A549 (cell line): ENCODE results near the gene MAGI2. TPM values are rescaled to one million over a fixed set of nuclear protein-coding genes. Genes with fewer than 3 reads are reported as not detected.

Source experiments
- ATAC-seq, 2 experiments: fragments of 200-7000 bp in 1 of 2; fragments of >200 bp in 1 of 2; cut with Nextera tagmentation in 1 of 2; cut with Tn5 transposase in 1 of 2; 3 replicates each; pipeline versions ENCODE4 v1.8.0 to v1.9.1; 2018 to 2020; ENCODE audit warnings: mild to moderate bottlenecking in 1 of 2, moderate library complexity in 1 of 2
- CTCF ChIA-PET: fragments of 300-600 bp; sonication (Branson Sonifier 250); formaldehyde crosslinking; extraction: SDS; loops from one replicate; lab custom pipeline; 2021; ENCODE audit warnings: antibody characterized with exemption, inconsistent platforms; lab: Yijun Ruan, JAX
- POLR2A ChIA-PET: fragments of 350-600 bp; formaldehyde crosslinking; extraction: SDS; loops from one replicate; lab custom pipeline; 2021; ENCODE audit warnings: antibody characterized with exemption, inconsistent platforms; lab: Yijun Ruan, JAX
- DNase-seq, 2 experiments: peaks; one replicate each; pipeline versions ENCODE4 v3.0.0 to v3.0.0-alpha.2; 2011 to 2016; ENCODE audit warnings: low read depth in 1 of 2, low spot score in 1 of 2
- FAIRE-seq: peaks from 2 replicates; lab custom pipeline; 2011; peaks lifted over from hg19 to GRCh38; lab: Jason Lieb, UNC
- H3K27ac ChIP-seq, 2 experiments: fragments of >200 bp; sonication (Bioruptor Twin); formaldehyde crosslinking; 3 replicates each; pipeline ENCODE4 v1.5.1; 2016 to 2017
- H3K4me1 ChIP-seq: fragments of >200 bp; sonication (Bioruptor Twin); formaldehyde crosslinking; 3 replicates; pipeline ENCODE4 v1.6.1; 2016
- H3K4me2 ChIP-seq: fragments of >200 bp; sonication (Bioruptor Twin); formaldehyde crosslinking; 3 replicates; pipeline ENCODE4 v1.6.1; 2016
- H3K4me3 ChIP-seq: fragments of >200 bp; sonication (Bioruptor Twin); formaldehyde crosslinking; 3 replicates; pipeline ENCODE4 v1.5.1; 2016
- H3K9me3 ChIP-seq: fragments of >200 bp; sonication (Bioruptor Twin); formaldehyde crosslinking; 3 replicates; pipeline ENCODE4 v1.6.1; 2016
- BCL3 ChIP-seq: fragments of >200 bp; sonication (Bioruptor Twin); formaldehyde crosslinking; IDR thresholded peaks from 3 replicates; pipeline ENCODE4 v1.6.1; 2016
- CBX2 ChIP-seq: fragments of 200-600 bp; sonication (generic); IDR thresholded peaks from 2 replicates; pipeline ENCODE4 v1.6.1; 2016; ENCODE audit warnings: low read depth, mild to moderate bottlenecking, borderline replicate concordance
- CBX8 ChIP-seq: fragments of 200-600 bp; sonication (generic); IDR thresholded peaks from 2 replicates; pipeline ENCODE4 v1.6.1; 2016
- CHD4 ChIP-seq: fragments of 200-600 bp; sonication (generic); IDR thresholded peaks from 2 replicates; pipeline ENCODE4 v1.6.1; 2016; ENCODE audit warnings: antibody characterized with exemption, mild to moderate bottlenecking, borderline replicate concordance
- EHF ChIP-seq: fragments of 250-450 bp; sonication (Bioruptor Pico); IDR thresholded peaks from 2 replicates; pipeline ENCODE4 v1.5.0; 2020; ENCODE audit warnings: mild to moderate bottlenecking
- ELK1 ChIP-seq: fragments of 150-350 bp; IDR thresholded peaks from 2 replicates; pipeline ENCODE4 v1.6.1; 2014; ENCODE audit warnings: low read depth, mild to moderate bottlenecking, low read length
- EP300 ChIP-seq, 2 experiments: fragments of >200 bp; sonication (Bioruptor Twin); formaldehyde crosslinking; IDR thresholded peaks; 2 replicates in 1 of 2; 3 replicates in 1 of 2; pipeline ENCODE4 v1.6.1; 2016 to 2017
- ESRRA ChIP-seq: fragments of 150-350 bp; IDR thresholded peaks from 2 replicates; pipeline ENCODE4 v1.6.1; 2014; ENCODE audit warnings: mild to moderate bottlenecking, low read length, borderline replicate concordance
- FOSB ChIP-seq: fragments of 250-450 bp; sonication (Bioruptor Pico); IDR thresholded peaks from 2 replicates; pipeline ENCODE4 v1.5.0; 2020; ENCODE audit warnings: mild to moderate bottlenecking, moderate library complexity
- FOSL2 ChIP-seq, 2 experiments: fragments of 450-650 bp in 1 of 2; fragments of >200 bp in 1 of 2; sonication (Bioruptor Twin) in 1 of 2; formaldehyde crosslinking; IDR thresholded peaks; 2 replicates each; pipeline versions ENCODE4 v1.5.0 to v1.6.1; 2016 to 2020; ENCODE audit warnings: mild to moderate bottlenecking in 1 of 2, moderate library complexity in 1 of 2
- FOXS1 ChIP-seq: fragments of 250-450 bp; sonication (Bioruptor Pico); IDR thresholded peaks from 2 replicates; pipeline ENCODE4 v1.5.0; 2020; ENCODE audit warnings: mild to moderate bottlenecking, moderate library complexity
- GATA3 ChIP-seq: IDR thresholded peaks from 2 replicates; pipeline ENCODE4 v1.6.1; 2012; ENCODE audit warnings: borderline replicate concordance
- HMGXB4 ChIP-seq: fragments of 250-450 bp; sonication (Bioruptor Pico); IDR thresholded peaks from 2 replicates; pipeline ENCODE4 v1.5.0; 2021; ENCODE audit warnings: mild to moderate bottlenecking, moderate library complexity, borderline replicate concordance
- HOXA7 ChIP-seq: fragments of 250-450 bp; sonication (Bioruptor Pico); IDR thresholded peaks from 2 replicates; pipeline ENCODE4 v1.5.0; 2020; ENCODE audit warnings: mild to moderate bottlenecking, moderate library complexity
- HOXB13 ChIP-seq: fragments of 250-450 bp; sonication (Bioruptor Pico); IDR thresholded peaks from 2 replicates; pipeline ENCODE4 v1.5.0; 2020; ENCODE audit warnings: low read depth, mild to moderate bottlenecking, moderate library complexity
- KDM1A ChIP-seq: fragments of 200-600 bp; sonication (generic); IDR thresholded peaks from 2 replicates; pipeline ENCODE4 v1.6.1; 2016; ENCODE audit warnings: low read depth, mild to moderate bottlenecking
- MAZ ChIP-seq: fragments of 150-350 bp; IDR thresholded peaks from 2 replicates; pipeline ENCODE4 v1.6.1; 2014; ENCODE audit warnings: antibody characterized with exemption, low read depth, low read length, borderline replicate concordance
- NFE2L2 ChIP-seq: fragments of 150-350 bp; conservative IDR thresholded peaks from 2 replicates; pipeline ENCODE4 v1.6.1; 2014; ENCODE audit warnings: low read length
- PHF8 ChIP-seq: fragments of 200-600 bp; sonication (generic); IDR thresholded peaks from 2 replicates; pipeline ENCODE4 v1.6.1; 2016; ENCODE audit warnings: low read depth, mild to moderate bottlenecking, antibody characterized with exemption, moderate library complexity, borderline replicate concordance
- POLR2AphosphoS2 ChIP-seq: conservative IDR thresholded peaks from 2 replicates; pipeline ENCODE4 v1.6.1; 2012; ENCODE audit warnings: low read length, improper control_type of control experiment, inconsistent platforms
- RARB ChIP-seq: fragments of 250-450 bp; sonication (Bioruptor Pico); IDR thresholded peaks from 2 replicates; pipeline ENCODE4 v1.8.0; 2021; ENCODE audit warnings: mild to moderate bottlenecking, moderate library complexity
- RCOR1 ChIP-seq: fragments of 150-350 bp; IDR thresholded peaks from 2 replicates; pipeline ENCODE4 v1.6.1; 2014; ENCODE audit warnings: antibody characterized with exemption, low read length, low read depth
- RNF2 ChIP-seq: fragments of 200-600 bp; sonication (generic); IDR thresholded peaks from 2 replicates; pipeline ENCODE4 v1.6.1; 2016; ENCODE audit warnings: low read depth, mild to moderate bottlenecking, antibody characterized with exemption, moderate library complexity, borderline replicate concordance
- TP53 ChIP-seq: fragments of 250-450 bp; sonication (Bioruptor Pico); IDR thresholded peaks from 2 replicates; pipeline ENCODE4 v1.5.0; 2021; ENCODE audit warnings: mild to moderate bottlenecking, moderate library complexity
- USF2 ChIP-seq: fragments of 450-650 bp; IDR thresholded peaks from 2 replicates; pipeline ENCODE4 v1.6.1; 2014; ENCODE audit warnings: antibody characterized with exemption
- ZNF302 ChIP-seq: fragments of 250-450 bp; sonication (Bioruptor Pico); IDR thresholded peaks from 2 replicates; pipeline ENCODE4 v1.9.0; 2021; ENCODE audit warnings: inconsistent platforms, mild to moderate bottlenecking, moderate library complexity
- ZSCAN20 ChIP-seq: fragments of 250-450 bp; sonication (Bioruptor Pico); IDR thresholded peaks from 2 replicates; pipeline ENCODE4 v1.8.0; 2022; ENCODE audit warnings: mild to moderate bottlenecking, moderate library complexity
- WGBS: methylation state at CpG from one replicate; pipeline ENCODE4 v1.1.6; 2017; ENCODE audit errors: missing lambda C conversion rate; 5-methylcytosine and 5-hydroxymethylcytosine counted together
- polyA plus RNA-seq, 4 experiments: library from polyadenylated mRNA; depleted of rRNA in 3 of 4; stranded (reverse); fragments of >200 nt; fragmentation: RNase III in 1 of 4; extraction: RNeasy Plus Mini Kit Qiagen cat#74134 plus additional on column Dnase treatment in 1 of 4; gene quantifications; 2 replicates in 3 of 4; 3 replicates in 1 of 4; pipeline ENCODE4 v1.2.3, GENCODE V29; 2011 to 2017
- TF ChIP-seq, protein P1 (sequence below): IDR thresholded peaks from 2 replicates; pipeline ENCODE4 v1.6.1; 2012
- TF ChIP-seq, protein P2 (sequence below): fragments of 250-450 bp; sonication (Bioruptor Pico); IDR thresholded peaks from 2 replicates; pipeline ENCODE4 v1.5.0; 2020; ENCODE audit warnings: low read depth, mild to moderate bottlenecking, moderate library complexity

Gene MAGI2
- polyA plus RNA-seq, 2 of the 4 experiments (the other 2 are of a cell fraction): 0.48 to 0.81 TPM

DNA sequence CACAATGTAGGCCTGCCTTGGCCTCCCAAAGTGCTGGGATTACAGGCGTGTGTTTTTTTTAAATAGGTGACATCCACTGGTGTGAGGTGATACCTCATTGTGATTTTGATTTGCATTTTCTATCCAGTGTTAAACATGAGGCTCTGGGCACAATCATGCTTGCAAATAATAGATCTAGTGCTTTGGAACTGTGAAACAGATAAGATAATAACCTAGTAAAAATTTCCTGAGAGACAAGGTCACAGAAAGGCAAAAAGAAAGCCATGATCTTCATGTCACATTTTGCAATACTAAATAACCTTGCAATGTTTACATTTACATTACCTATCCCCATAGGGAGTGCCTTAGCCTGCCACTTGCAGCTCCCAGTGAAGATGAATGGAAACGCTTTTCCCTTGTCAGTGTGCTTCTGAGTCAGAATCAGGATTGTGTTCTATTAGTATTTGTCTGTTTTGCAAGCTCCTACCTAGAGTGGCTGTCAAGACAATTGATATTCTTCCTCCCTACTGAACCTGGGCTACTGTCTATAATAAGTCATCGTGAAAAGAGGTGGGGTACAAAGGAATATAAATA is 1398.4 kb downstream of the MAGI2 start:
- Histone ChIP-seq H3K27ac (no peak overlapping the region), H3K4me2 (no peak overlapping the region), H3K4me1 (peaks cover 6% of the 10 kb centered on the region; the same call in 1 of the 3 replicates), H3K9me3 (no peaks in the 10 kb centered on the region), H3K4me3 (no peak overlapping the region)
- 23% methylated on average over 3 of the region's 3 CpGs for WGBS
- ATAC-seq (no peak), FAIRE-seq (no peak), DNase-seq (no peak)
- TF ChIP-seq, protein P1, sequence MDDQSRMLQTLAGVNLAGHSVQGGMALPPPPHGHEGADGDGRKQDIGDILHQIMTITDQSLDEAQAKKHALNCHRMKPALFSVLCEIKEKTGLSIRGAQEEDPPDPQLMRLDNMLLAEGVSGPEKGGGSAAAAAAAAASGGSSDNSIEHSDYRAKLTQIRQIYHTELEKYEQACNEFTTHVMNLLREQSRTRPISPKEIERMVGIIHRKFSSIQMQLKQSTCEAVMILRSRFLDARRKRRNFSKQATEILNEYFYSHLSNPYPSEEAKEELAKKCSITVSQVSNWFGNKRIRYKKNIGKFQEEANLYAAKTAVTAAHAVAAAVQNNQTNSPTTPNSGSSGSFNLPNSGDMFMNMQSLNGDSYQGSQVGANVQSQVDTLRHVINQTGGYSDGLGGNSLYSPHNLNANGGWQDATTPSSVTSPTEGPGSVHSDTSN: no peak
- TF ChIP-seq PHF8: no peak
- TF ChIP-seq FOSB (CRISPR knock-in tag): no peak
- no peak for TF ChIP-seq FOXS1
- no peak for TF ChIP-seq RARB
- no peak for TF ChIP-seq CBX2
- TF ChIP-seq HOXB13 (CRISPR knock-in tag): no peak
- TF ChIP-seq CBX8: no peak
- no peak for TF ChIP-seq GATA3
- TF ChIP-seq ZSCAN20: no peak
- no peak for TF ChIP-seq ESRRA
- no peak for TF ChIP-seq TP53 (CRISPR knock-in tag)
- no peak for TF ChIP-seq NFE2L2
- no peak for TF ChIP-seq KDM1A
- no peak for TF ChIP-seq MAZ
- TF ChIP-seq USF2: no peak
- TF ChIP-seq, protein P2, sequence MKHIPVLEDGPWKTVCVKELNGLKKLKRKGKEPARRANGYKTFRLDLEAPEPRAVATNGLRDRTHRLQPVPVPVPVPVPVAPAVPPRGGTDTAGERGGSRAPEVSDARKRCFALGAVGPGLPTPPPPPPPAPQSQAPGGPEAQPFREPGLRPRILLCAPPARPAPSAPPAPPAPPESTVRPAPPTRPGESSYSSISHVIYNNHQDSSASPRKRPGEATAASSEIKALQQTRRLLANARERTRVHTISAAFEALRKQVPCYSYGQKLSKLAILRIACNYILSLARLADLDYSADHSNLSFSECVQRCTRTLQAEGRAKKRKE (CRISPR knock-in tag): no peak
- ChIA-PET POLR2A (no interaction called here), CTCF (interaction anchor here (0.7 to 1.6 kb wide), 2 partner anchors 13 to 15 kb away, joined by 3 to 6 read pairs; no protein-coding TSS in a partner anchor)

GRCh38 chr7:78052112-78052511 is 1401.4 kb downstream of the MAGI2 start:
- H3K4me2 ChIP-seq: no peak overlapping the region
- WGBS: 45% methylated on average over 7 of the region's 7 CpGs
- CTCF ChIA-PET: interaction anchor here (0.7 to 4.1 kb wide), 3 partner anchors 12 to 458 kb away, joined by 3 to 15 read pairs (median 4); no protein-coding TSS in a partner anchor
- ATAC-seq (no peak), DNase-seq (no peak), FAIRE-seq (no peak)
- H3K9me3 ChIP-seq: no peaks in the 10 kb centered on the region
- POLR2A ChIA-PET: no interaction called here
- H3K4me1 ChIP-seq: no peaks in the 10 kb centered on the region
- H3K27ac ChIP-seq: no peak overlapping the region
- TF ChIP-seq ZNF302 (CRISPR knock-in tag): no peak
- no peak for TF ChIP-seq RCOR1
- TF ChIP-seq CHD4: no peak
- TF ChIP-seq CBX2: no peak
- no peak for TF ChIP-seq POLR2AphosphoS2
- no peak for TF ChIP-seq EHF (CRISPR knock-in tag)
- no peak for TF ChIP-seq ELK1
- TF ChIP-seq EP300 (IDR thresholded peaks at IDR 0.05): no peak
- no peak for TF ChIP-seq CBX8
- TF ChIP-seq BCL3: no peak
- TF ChIP-seq HOXA7: no peak
- TF ChIP-seq RNF2: no peak
- TF ChIP-seq MAZ: no peak
- no peak for TF ChIP-seq FOSL2 (IDR thresholded peaks at IDR 0.05)
- TF ChIP-seq FOSL2 (CRISPR knock-in tag; IDR thresholded peaks at IDR 0.05): no peak
- no peak for TF ChIP-seq HMGXB4 (CRISPR knock-in tag)
- H3K4me3 ChIP-seq: no peak overlapping the region
